Right kidney (tissue), 1 donor: ENCODE measurements around the gene VTA1.
"Not testable (repeated sequence)": the region's sequence is repeated elsewhere in the genome, so short reads cannot be mapped to it uniquely, and the experiment has no call there.

Source experiments
- DNase-seq: peaks from one replicate; pipeline ENCODE4 v3.0.0-alpha.2; 2016

Gene VTA1

DNA sequence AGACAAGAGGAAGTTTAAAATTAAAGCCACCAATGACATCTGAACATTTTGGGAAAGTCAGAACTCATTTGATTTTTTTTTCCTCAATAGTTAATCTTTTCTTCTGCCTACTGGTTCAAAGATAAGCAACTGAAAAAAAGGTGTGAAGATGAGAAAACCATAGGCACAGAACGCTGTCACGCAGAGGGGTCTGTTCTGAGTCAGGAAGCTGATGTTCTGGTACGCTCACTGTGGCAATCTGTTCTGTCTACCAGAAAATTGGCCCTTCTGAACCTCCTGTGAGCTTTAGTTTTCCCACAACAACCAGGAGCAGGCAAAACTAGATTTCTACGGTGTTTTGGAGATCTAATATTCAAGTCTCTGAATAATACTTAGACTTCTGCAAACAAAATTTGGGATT is 78.1 kb downstream of the VTA1 start:
- no peak for DNase-seq

DNA sequence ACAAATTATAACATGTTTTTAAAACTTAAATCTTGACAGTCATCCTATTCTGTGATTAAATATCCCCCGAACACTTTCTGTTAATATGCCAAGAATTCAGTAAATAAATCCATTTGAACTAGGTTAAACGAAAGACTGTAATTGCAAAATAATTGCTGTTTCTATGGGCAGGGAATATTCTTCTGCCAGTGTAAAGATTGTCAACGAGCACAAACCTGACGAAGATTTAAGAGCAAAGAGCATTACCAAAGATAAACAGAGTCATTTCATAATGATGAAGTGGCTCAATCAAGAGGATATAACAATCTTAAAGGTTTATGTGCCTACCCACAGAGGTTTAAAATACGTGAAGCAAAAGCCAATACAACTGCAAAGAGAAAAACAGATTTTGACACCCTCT is 78.5 kb downstream of the VTA1 start:
- DNase-seq: no peak

DNA sequence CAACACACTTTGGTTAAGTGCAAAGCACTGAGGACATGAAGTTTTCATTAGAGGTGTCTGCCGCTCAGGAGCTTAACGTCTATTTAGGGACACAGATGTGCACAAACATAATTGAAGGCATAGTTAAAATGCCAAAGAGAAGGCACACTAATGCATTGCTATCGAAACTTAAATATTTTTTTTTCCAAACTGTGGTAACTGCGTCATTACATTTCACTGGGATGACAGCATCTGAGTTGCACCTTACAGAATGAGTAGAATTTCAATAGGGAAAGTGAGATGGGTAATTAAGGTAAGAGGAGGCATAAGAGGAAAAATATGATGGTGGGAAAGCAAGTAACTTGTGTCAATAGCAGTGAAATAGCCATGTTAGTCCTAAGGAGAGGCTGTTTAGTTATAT is 79.7 kb downstream of the VTA1 start:
- no peak for DNase-seq

DNA sequence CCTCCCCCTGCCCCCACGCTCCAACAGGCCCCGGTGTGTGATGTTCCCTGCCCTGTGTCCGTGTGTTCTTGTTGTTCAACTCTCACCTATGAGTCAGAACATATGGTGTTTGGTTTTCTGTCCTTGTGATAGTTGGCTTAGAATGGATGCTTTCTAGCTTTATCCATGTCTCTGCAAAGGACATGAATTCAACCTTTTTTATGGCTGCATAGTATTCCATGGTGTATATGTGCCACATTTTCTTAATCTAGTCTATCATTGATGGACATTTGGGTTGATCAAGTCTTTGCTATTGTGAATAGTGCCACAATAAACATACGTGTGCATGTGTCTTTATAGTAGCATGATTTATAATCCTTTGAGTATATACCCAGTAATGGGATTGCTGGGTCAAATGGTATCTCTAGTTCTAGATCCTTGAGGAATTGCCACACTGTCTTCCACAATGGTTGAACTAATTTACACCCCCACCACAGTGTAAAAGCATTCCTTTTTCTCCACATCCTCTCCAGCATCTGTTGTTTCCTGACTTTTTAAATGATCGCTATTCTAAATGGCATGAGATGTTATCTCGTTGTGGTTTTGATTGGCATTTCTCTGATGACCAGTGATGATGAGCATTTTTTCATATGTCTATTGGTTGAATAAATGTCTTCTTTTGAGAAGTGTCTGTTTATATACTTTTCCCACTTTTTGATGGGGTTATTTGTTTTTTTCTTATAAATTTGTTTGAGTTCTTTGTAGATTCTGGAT is 82.6 kb downstream of the VTA1 start:
- not testable (repeated sequence) for DNase-seq

DNA sequence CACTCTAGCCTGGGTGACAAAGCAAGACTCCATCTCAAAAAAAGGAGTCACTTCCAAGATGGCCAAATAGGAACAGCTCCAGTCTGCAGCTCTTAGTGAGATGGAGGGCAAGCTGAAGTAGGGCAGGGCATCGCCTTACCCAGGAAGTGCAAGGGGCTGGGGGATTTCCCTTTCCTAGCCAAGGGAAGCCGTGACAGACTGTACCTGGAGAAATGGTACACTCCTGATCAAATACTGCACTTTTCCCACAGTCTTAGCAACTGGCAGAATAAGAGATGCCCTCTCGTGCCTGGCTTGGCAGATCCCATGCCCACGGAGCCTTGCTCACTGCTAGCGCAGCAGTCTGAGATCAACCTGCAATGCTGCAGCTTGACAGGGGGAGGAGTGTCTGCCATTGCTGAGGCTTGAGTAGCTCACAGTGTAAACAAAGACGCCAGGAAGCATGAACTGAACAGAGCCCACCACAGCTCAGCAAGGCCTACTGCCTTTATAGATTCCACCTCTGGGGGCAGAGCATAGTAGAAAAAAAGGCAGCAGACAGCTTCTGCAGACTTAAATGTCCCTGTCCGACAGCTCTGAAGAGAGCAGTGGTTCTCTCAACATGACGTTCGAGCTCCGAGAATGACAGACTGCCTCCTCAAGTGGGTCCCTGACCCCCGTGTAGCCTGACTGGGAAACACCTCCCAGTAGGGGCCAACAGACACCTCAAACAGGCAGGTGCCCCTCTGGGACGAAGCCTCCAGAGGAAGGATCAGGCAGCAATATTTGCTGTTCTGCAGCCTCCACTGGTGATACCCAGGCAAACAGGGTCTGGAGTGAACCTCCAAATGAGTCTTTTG is 85.4 kb downstream of the VTA1 start:
- DNase-seq: peak; percentile 34

DNA sequence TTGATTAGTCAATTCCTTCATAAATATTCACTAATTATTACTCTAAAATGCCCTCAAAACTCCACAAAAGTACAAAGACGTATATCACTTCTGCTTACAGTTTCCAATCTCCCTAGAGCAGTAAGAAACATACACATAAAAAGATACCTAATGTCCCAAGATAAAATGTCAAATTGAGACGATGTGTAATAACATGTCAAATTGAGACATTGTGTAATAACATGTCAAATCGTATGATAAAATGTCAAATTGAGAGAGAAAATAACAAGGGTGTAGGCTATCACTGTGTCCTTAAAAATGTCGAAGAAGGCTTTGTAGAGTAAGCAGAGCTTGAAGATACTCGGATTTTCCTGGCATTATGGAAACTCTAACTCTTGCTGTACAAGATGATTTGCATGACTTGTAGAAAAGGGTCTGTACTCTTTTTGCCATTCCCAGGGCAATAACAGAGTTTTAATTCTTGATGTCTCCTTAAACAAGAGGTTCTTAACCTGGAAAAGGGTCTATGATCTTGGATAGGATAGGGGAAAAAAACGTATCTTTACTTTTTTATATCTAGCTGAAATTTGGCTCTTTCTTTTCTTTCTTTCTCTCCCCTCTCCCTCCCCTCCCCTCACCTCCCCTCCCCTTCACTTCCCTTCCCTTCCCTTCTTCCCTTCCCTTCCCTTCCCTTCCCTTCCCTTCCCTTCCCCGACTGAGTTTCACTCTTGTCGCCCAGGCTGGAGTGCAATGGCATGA is 87.1 kb downstream of the VTA1 start:
- no peak for DNase-seq

DNA sequence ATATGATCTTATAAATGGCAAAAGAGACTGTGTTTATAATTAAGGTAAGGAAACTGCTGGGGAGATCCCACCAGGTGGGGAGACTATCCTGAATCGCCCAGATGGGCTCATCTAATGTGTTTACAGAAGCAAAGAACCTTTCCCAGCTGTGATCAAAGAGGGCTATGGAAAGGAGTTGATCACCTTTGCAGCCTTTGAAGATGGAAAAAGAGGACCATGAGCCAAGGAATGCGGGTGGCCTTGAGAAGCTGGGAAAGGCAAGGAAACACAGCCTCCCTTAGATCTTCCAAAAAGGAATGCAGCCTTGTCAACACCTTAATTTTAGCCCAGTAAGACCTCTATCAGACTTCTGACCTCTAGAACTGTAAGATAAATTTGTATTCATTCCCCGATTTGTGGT is 88.2 kb downstream of the VTA1 start:
- DNase-seq: no peak

DNA sequence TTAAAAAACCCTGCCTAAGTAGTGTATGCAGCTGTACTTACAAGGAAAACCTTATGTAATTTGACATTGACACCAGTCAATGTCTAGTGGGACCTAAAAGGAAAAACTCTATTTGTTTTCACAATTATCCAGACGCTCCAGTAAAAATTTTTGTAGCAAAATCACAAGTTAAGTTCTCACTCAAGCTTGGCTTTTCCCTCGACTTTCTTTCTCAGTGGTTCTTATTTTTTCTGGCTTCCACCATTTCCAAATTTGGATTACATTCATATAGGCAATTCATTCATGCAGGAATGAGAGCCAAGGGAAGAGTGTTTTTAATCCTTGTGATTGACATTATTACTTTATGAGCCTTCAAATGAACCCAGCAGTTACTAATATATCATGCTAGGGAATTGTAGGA is 88.7 kb downstream of the VTA1 start:
- DNase-seq: no peak

DNA sequence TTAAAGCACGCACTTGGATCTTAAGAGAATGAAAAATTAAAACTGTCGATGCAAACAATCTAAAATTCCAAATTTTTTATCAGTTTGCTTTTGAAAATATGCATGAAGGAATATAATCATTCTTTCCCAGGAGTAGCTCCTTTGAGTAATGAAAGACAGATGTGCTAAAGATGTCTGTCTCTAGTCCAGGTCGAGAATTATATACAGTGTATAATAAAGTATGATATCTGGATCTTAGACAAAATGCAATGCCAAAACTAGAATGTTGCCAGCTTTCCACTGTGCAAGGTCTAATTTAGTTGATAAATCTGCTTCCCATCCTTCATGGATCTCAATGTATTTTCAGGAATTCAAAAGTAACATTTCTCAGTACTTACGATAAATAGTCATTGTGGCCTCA is 89.6 kb downstream of the VTA1 start:
- DNase-seq: no peak

DNA sequence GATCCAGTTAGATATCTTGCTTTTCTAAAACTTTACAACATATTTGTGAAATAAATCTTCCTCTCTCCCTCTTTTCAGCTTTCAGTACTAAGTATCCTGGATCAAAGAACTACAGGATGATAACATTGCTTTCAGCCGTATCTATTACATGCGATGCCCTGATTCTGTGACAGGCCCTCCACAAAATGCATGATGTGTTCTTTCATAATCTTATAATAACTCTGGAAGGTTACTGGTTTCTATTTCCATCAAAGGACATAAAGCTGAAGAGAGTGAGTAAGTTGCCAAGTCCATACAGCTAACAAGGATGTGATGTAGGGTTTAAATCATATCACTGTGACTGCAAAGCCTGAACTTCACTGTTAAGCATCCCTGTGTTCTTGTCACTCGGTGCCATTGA is 91.8 kb downstream of the VTA1 start:
- DNase-seq: no peak

DNA sequence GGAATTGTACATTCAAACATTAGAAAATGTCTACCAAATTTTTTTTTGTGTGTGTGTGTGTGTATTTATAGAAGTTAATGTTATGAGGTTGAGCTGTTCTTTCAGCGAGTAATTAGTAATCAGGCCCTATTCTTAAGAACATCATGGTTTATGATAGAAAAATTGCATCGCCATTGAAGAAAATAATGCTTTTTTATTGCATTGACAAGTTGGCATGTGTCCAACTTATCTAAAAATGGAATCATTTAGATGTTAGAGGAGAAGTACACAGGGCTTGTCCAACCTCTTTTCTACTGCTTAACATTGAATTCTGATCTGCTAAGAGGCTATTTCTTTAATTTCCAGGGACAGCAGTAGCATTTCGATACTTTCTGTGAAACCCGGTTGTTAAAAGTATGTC is 93.1 kb downstream of the VTA1 start:
- no peak for DNase-seq

DNA sequence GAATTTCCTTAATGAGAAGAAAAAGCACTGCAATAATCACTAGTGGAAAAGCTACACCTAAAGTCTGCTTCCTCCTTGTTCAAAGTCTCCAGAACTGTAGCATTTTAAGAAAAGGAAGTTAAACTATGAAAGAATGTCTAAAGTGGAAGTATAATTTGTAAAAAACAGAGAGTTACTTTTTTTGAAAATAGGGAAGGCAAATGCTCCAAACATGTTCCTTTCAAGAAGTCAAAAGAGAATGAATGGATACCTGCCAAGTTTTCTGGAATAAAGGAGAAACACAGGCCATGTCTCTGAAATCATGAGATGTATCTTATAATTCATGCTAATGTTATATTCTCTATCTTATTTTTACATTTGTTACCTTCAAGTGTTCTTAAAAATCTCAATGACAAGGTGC is 94.0 kb downstream of the VTA1 start:
- DNase-seq: no peak

DNA sequence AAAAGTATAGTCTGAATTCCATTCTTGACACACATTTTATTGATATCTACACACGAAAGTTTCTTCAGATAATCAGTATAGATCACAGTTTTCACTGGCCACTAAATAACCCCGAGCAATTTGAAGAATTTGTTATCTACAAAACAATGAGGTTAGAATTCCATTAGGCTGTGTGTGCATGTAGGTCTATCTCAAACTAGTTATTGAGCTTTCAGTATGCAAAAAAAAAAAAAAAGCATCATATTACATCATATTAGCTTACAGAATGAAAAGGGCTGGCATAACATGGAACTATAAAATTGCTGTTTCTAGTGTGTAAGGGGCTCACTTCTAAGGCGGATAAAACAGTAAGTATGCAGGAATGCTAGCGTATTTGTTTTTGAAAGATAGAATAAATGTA is 95.2 kb downstream of the VTA1 start:
- no peak for DNase-seq

DNA sequence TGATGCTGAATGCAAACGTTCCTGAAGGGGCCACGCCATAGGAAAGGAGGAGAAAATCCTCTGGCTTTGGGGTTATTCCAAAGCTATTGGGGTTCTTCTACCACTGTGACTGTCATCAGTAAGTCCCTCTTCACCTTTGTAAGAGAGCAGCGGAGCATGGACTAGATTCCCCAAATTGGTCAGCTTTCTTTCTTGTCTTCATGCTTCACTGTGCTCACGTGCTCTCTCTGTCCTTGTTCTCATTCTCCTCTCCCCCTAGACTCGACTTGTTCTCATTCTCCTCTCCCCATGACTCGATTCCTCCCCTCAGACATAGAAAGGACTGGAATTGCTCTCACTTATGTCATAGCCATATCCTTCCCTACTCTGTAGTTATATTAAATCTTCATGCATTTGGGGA is 99.9 kb downstream of the VTA1 start:
- no peak for DNase-seq

DNA sequence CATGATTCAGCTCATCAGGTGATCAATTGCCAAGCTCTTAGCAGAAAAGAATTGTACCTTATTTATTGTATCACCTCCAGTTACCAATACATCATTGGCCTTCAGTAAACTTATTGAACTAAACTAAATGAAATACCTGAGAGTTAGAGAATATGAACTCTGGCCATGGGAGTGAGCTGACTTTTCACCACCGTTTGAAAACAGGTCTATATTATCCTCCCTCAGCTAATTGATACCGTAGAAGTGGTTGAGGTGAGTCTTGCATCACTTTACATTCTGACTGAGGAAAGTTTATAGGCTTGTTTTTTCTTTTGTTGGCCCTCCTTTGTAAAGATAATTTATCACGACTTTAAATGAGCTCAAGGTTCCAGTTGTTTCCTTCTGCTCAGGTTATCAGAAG is 102.2 kb downstream of the VTA1 start:
- no peak for DNase-seq

DNA sequence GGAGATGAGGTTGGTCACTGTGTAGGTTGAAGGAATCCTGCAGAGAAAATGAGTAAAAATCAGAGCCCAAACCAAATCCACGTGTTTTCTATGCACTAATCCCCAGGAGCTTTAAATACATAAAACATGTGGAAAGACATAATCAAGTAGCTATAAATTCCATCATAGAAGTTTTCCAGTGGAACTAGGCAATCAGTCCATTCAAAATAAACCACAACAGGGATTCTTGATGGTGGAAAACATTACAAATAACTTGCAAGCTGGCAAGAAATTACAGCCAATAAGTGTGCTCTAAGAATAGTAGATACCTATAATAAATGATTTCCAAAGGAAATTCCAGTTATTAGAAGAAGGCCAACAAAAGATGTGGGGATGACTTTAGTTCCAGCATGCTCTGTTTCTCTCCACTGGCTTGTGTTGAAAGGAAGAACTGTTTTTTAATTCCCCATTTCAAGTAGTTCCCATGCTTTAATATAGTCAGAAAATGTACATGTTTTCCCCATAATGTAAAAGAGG is 104.9 kb downstream of the VTA1 start:
- DNase-seq: no peak

DNA sequence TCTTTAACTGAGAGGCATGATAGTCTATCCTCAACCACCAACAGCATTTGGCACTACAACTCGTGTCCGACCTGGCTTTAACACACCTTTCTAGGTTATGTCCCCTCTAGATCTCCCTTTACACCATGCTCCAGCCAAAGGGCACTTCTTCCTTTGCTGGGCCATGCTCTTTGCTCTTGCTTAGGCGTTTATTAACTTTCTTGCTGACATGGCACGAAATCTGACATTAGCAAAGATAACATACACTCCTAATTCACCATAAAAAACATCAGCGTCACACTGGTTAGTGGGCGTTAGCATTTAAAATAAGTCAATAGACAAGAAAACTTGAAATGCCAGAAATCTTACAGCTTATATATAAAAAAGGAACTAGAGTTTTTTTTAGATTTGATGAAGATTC is 107.5 kb downstream of the VTA1 start:
- no peak for DNase-seq

DNA sequence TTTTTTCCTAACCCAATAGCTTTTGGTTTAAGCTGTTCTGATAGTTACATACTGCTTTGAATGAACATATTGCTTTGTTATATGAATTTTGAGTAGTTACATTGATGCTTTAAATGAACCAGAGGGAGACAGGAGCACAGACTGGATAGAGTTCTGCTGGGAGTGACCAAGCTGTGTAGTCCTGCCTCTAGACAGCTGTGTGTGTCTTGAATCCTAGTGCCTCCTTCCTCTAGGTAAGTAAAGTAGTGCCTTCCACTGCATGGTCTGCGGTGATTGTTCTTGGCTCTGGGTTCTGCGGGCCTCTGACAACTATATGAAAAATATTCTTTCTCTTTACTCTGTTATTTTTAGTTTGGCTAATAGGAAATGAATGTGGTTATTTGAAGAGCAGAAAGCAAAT is 108.7 kb downstream of the VTA1 start:
- DNase-seq: no peak

DNA sequence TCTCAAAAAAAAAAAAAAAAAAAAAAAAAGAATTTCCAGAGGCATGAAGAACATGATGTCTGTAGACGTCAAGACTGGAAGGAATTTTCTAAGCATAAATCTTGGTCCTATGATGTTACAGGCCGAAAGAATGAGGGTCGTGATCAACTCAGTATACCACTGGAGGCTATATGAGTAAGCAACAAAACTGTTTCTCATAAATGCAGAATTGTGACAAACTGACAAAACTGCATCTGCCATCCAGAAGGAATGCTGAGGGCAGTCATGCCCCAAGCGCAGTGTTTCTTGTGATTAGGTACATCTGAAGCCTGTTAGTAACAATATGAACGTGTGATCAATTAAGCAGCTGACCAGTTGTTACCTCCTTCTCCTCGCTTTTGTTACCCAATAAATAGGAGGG is 111.2 kb downstream of the VTA1 start:
- DNase-seq: no peak

DNA sequence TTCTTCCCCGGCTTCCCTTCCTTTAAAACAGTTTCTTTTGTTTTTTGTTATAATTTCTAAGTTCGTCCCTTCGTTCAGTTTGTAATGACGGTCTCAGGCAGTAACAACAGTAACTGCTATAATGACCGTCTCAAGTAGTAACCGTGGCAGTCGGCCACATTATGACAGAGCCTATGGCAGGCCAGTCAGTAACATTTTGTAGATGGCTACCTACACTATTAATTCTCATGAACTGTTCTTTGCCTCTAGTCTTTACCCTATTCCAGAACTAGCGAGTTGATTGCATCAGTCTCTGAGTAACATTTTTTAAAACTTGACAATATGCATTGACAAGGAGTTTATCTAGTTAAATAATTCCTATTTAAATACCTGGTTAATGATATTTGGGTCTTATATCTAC is 111.7 kb downstream of the VTA1 start:
- no peak for DNase-seq

DNA sequence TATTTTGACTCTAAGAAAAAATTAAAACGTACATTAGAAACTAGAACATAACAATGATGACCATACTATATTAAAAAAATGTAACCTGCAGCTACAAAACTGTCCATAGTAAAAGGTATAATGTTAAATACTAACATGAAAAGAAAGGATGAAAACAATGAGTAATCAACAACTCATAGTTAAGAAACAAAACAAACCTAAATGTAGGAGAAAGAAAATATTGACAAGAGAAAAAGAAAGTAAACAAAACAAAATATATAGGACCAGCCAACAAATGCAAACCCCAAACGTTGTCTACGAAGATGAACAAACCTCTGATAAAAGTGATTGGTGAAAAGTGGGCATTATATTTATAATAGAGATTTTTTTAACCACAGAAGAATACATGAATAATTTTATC is 113.7 kb downstream of the VTA1 start:
- no peak for DNase-seq

DNA sequence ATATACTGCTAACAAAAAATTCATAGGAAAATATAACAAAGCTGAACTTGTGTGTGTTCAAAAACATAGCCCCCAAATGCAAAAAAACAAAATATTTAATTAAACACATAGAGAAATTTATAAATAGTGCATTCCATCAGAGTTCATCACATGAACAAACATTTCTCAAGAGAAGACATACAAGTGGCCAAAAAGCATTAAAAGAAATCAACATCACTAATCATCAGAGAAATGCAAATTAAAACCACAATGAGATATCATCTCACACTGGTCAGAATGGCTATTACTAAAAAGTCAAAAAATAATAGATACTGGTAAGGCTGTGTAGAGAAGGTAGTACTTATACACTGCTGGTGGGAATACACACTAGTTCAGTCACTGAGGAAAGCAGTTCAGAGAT is 115.2 kb downstream of the VTA1 start:
- DNase-seq: no peak

DNA sequence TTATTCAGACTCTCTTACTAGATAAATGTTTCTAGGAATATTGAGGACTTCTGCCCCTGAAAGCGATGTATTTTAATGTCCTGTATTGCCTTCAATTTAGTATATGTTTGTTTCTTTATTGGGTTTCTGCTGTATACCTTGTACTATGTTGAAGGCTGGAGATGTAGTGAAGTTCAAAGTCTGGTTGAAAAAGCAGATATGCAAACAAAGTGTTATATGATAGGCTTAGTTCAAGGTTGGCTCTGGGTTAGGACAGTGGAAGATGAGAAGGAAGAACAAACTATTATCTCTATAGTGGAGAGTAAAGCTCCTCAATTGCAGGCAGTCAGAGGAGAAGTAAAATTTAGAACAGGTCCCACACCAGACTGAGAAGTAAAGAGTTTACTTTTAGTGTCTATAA is 118.4 kb downstream of the VTA1 start:
- DNase-seq: no peak
